OCI-LY1 (cell line): Measurements from ENCODE around the gene SSBP2.

Source experiments
- CTCF ChIP-seq: fragments of 200-600 bp; sonication (generic), shearing (Covaris generic); IDR thresholded peaks from 2 replicates; pipeline ENCODE4 v1.5.1; 2017; ENCODE audit warnings: mild to moderate bottlenecking, antibody characterized with exemption, low read length, moderate library complexity, mixed read lengths
- EZH2 ChIP-seq: fragments of 200-600 bp; sonication (generic), shearing (Covaris generic); IDR thresholded peaks from 2 replicates; pipeline ENCODE4 v1.8.0; 2017; ENCODE audit warnings: borderline replicate concordance, mixed run types, mild to moderate bottlenecking, antibody characterized with exemption, low read length, moderate library complexity, mixed read lengths

GRCh38 chr5:81632679-81633078, 118.2 kb downstream of the SSBP2 start:
- TF ChIP-seq EZH2, result no peak
- TF ChIP-seq CTCF, result no peak
